NT2/D1 (cell line): ENCODE data around the gene FSCN2.

Source experiments
- DNase-seq: peaks from one replicate; pipeline ENCODE4 v3.0.0-alpha.2; 2011; ENCODE audit warnings: low read depth, low spot score
- H3K27me3 ChIP-seq: 2 replicates; pipeline ENCODE4 v1.6.0; 2011; ENCODE audit warnings: mild to moderate bottlenecking; ENCODE audit not compliant: insufficient read length, insufficient read depth
- H3K36me3 ChIP-seq: 2 replicates; pipeline ENCODE4 v1.6.1; 2011; ENCODE audit warnings: mild to moderate bottlenecking, low read length, mixed read lengths; ENCODE audit not compliant: insufficient read depth, insufficient read length
- H3K4me1 ChIP-seq: 2 replicates; pipeline ENCODE4 v1.5.1; 2011; ENCODE audit not compliant: insufficient read depth, insufficient read length
- H3K4me3 ChIP-seq: 2 replicates; pipeline ENCODE4 v1.5.1; 2011; ENCODE audit warnings: low read depth; ENCODE audit not compliant: insufficient read length
- H3K9ac ChIP-seq: 2 replicates; pipeline ENCODE4 v1.6.0; 2011; ENCODE audit warnings: low read depth; ENCODE audit not compliant: insufficient read length
- H3K9me3 ChIP-seq: 2 replicates; pipeline ENCODE4 v1.5.1; 2011; ENCODE audit warnings: mild to moderate bottlenecking, low read length; ENCODE audit not compliant: insufficient read depth
- SUZ12 ChIP-seq: IDR thresholded peaks from 2 replicates; pipeline ENCODE4 v1.6.1; 2011; ENCODE audit not compliant: insufficient read length, insufficient read depth; ENCODE audit errors: extremely low read depth
- YY1 ChIP-seq: IDR thresholded peaks from 2 replicates; pipeline ENCODE4 v1.6.1; 2011; ENCODE audit not compliant: insufficient read length, insufficient read depth
- ZNF274 ChIP-seq: IDR thresholded peaks from 2 replicates; pipeline ENCODE4 v1.6.1; 2011; ENCODE audit warnings: mild to moderate bottlenecking, low read depth, low read length

FSCN2 gene

GRCh38 chr17:81563861-81564586 is 35.8 kb downstream of the FSCN2 start:
- TF ChIP-seq SUZ12 (no peak), YY1 (no peak), ZNF274 (no peak)

GRCh38 chr17:81564778-81565177 is 36.6 kb downstream of the FSCN2 start:
- no peak overlapping the region for H3K4me3 ChIP-seq

More at GRCh38 chr17:81563861-81564586, 35.8 kb downstream of the FSCN2 start:
- Histone ChIP-seq H3K4me1 (peaks cover 12% of the 10 kb centered on the region), H3K9me3 (no peaks in the 10 kb centered on the region), H3K4me3 (no peak overlapping the region), H3K9ac (no peak overlapping the region), H3K36me3 (peaks cover 85% of the 10 kb centered on the region), H3K27me3 (no peaks in the 10 kb centered on the region)
- DNase-seq, result no peak

GRCh38 chr17:81565231-81565630 is 37.1 kb downstream of the FSCN2 start:
- TF ChIP-seq SUZ12 (no peak), YY1 (no peak), ZNF274 (no peak)
- H3K27me3 ChIP-seq, result no peaks in the 10 kb centered on the region
- H3K4me3 ChIP-seq, result no peak overlapping the region
- H3K9me3 ChIP-seq, result no peaks in the 10 kb centered on the region
- no peak for DNase-seq
- peaks cover 86% of the 10 kb centered on the region for H3K36me3 ChIP-seq
- no peak overlapping the region for H3K9ac ChIP-seq
- peaks cover 8% of the 10 kb centered on the region for H3K4me1 ChIP-seq

More at GRCh38 chr17:81564778-81565177, 36.6 kb downstream of the FSCN2 start:
- peaks cover 8% of the 10 kb centered on the region for H3K4me1 ChIP-seq
- peaks cover 86% of the 10 kb centered on the region for H3K36me3 ChIP-seq
- no peak for DNase-seq
- H3K27me3 ChIP-seq, result no peaks in the 10 kb centered on the region
- TF ChIP-seq ZNF274, result no peak
- no peak for TF ChIP-seq SUZ12
- no peak for TF ChIP-seq YY1
- no peaks in the 10 kb centered on the region for H3K9me3 ChIP-seq
- H3K9ac ChIP-seq, result no peak overlapping the region

GRCh38 chr17:81566461-81567126 is 38.4 kb downstream of the FSCN2 start:
- Histone ChIP-seq H3K4me3 (no peak overlapping the region), H3K36me3 (peaks cover 92% of the 10 kb centered on the region), H3K9me3 (no peaks in the 10 kb centered on the region), H3K4me1 (peaks cover 8% of the 10 kb centered on the region), H3K9ac (no peak overlapping the region), H3K27me3 (no peaks in the 10 kb centered on the region)
- no peak for DNase-seq
- TF ChIP-seq SUZ12 (no peak), YY1 (no peak), ZNF274 (no peak)

- Histone ChIP-seq H3K4me1 (peaks cover 8% of the 10 kb centered on the region), H3K4me3 (no peak overlapping the region), H3K36me3 (peaks cover 89% of the 10 kb centered on the region), H3K9me3 (no peaks in the 10 kb centered on the region), H3K9ac (no peak overlapping the region), H3K27me3 (no peaks in the 10 kb centered on the region)
- TF ChIP-seq SUZ12 (no peak), ZNF274 (no peak), YY1 (no peak)
- no peak for DNase-seq
These were observed 39.0 kb downstream of the FSCN2 start for GRCh38 chr17:81567191-81567590.

GRCh38 chr17:81568416-81568815 is 40.2 kb downstream of the FSCN2 start:
- peaks cover 88% of the 10 kb centered on the region for H3K36me3 ChIP-seq
- no peak for TF ChIP-seq YY1
- TF ChIP-seq ZNF274, result no peak
- no peak for TF ChIP-seq SUZ12
- no peak for DNase-seq
- peaks cover 8% of the 10 kb centered on the region for H3K4me1 ChIP-seq
- H3K9me3 ChIP-seq, result no peaks in the 10 kb centered on the region
- no peaks in the 10 kb centered on the region for H3K27me3 ChIP-seq
- no peak overlapping the region for H3K4me3 ChIP-seq
- H3K9ac ChIP-seq, result no peak overlapping the region

GRCh38 chr17:81569986-81570514 is 41.9 kb downstream of the FSCN2 start:
- TF ChIP-seq YY1, result no peak
- TF ChIP-seq SUZ12, result no peak
- no peak for TF ChIP-seq ZNF274
- no peak overlapping the region for H3K9ac ChIP-seq
- DNase-seq, result no peak
- H3K4me1 ChIP-seq, result peaks cover 8% of the 10 kb centered on the region
- H3K9me3 ChIP-seq, result no peaks in the 10 kb centered on the region
- H3K27me3 ChIP-seq, result no peaks in the 10 kb centered on the region
- peaks cover 87% of the 10 kb centered on the region for H3K36me3 ChIP-seq
- H3K4me3 ChIP-seq, result no peak overlapping the region
